HL-60 (cell line): Measurements from ENCODE around the gene RNF222.

Source experiments
- DNase-seq, 2 experiments: peaks; one replicate each; pipeline ENCODE4 v3.0.0-alpha.2; 2010 to 2020; ENCODE audit warnings: low read depth in 1 of 2, low spot score in 1 of 2
- H3K27ac ChIP-seq: fragments of 250-450 bp; sonication (Bioruptor Pico); replicated peaks from 2 replicates; pipeline ENCODE4 v1.5.1; 2020; ENCODE audit warnings: mild to moderate bottlenecking, moderate library complexity
- H3K27me3 ChIP-seq: fragments of 250-450 bp; sonication (Bioruptor Pico); 2 replicates; pipeline ENCODE4 v1.5.1; 2021; ENCODE audit warnings: mild to moderate bottlenecking, moderate library complexity; ENCODE audit not compliant: insufficient read depth, poor library complexity, severe bottlenecking
- H3K4me3 ChIP-seq: replicated peaks from 2 replicates; pipeline ENCODE4 v1.5.1; 2011; ENCODE audit warnings: mild to moderate bottlenecking, control low read depth, low read length; ENCODE audit not compliant: insufficient read depth
- CTCF ChIP-seq: IDR thresholded peaks from one replicate; pipeline ENCODE4 v1.5.1; 2011; ENCODE audit warnings: low read length, control low read depth, inconsistent platforms; ENCODE audit not compliant: insufficient read depth
- GABPA ChIP-seq: IDR thresholded peaks from 2 replicates; pipeline ENCODE4 v1.6.1; 2012; ENCODE audit warnings: low read depth
- POLR2AphosphoS5 ChIP-seq: IDR thresholded peaks from 2 replicates; pipeline ENCODE4 v1.6.1; 2012; ENCODE audit warnings: low read depth
- REST ChIP-seq: IDR thresholded peaks from 2 replicates; pipeline ENCODE4 v1.6.1; 2012; ENCODE audit warnings: low read depth; ENCODE audit not compliant: insufficient replicate concordance
- SPI1 ChIP-seq: IDR thresholded peaks from 2 replicates; pipeline ENCODE4 v1.6.1; 2012; ENCODE audit warnings: low read depth, mild to moderate bottlenecking, borderline replicate concordance

The RNF222 gene

GRCh38 chr17:8413328-8413727 is 15.7 kb upstream of the RNF222 start:
- peak overlapping the region; percentile 18 for H3K4me3 ChIP-seq
- DNase-seq: no peak
- H3K27me3 ChIP-seq: no peaks in the 10 kb centered on the region
- H3K27ac ChIP-seq: peak overlapping the region; percentile 45
- TF ChIP-seq CTCF (no peak), GABPA (no peak), REST (no peak), SPI1 (no peak), POLR2AphosphoS5 (no peak)

- H3K4me3 ChIP-seq: no peak overlapping the region
- no peak for DNase-seq
- TF ChIP-seq CTCF: no peak
- TF ChIP-seq SPI1: no peak
- TF ChIP-seq REST: no peak
- TF ChIP-seq POLR2AphosphoS5: no peak
- TF ChIP-seq GABPA: no peak
- H3K27me3 ChIP-seq: no peaks in the 10 kb centered on the region
- H3K27ac ChIP-seq: no peak overlapping the region; the same call in 1 of the 2 replicates
Observed at GRCh38 chr17:8412089-8412488, 14.5 kb upstream of the RNF222 start.

- TF ChIP-seq REST (no peak), SPI1 (no peak), CTCF (no peak), POLR2AphosphoS5 (no peak), GABPA (no peak)
- Histone ChIP-seq H3K27me3 (no peaks in the 10 kb centered on the region), H3K4me3 (no peak overlapping the region), H3K27ac (no peak overlapping the region)
- no peak for DNase-seq
Observed at GRCh38 chr17:8410883-8411238, 13.2 kb upstream of the RNF222 start.
